Mucosa of descending colon (tissue), 3 donors: ENCODE measurements around the gene THBS3. TPM values are rescaled to one million over a fixed set of nuclear protein-coding genes. Genes with fewer than 3 reads are reported as not detected.
"Not testable (repeated sequence)": the region's sequence is repeated elsewhere in the genome, so short reads cannot be mapped to it uniquely, and the experiment has no call there.

Experiments used
- ATAC-seq: fragments of 200-7000 bp; cut with Tn5 transposase; one replicate; pipeline ENCODE4 v1.9.1; 2020; ENCODE audit warnings: mild to moderate bottlenecking, moderate library complexity
- DNase-seq, 3 donors: peaks; one replicate each; pipeline ENCODE4 v3.0.0-alpha.2; 2020
- H3K36me3 ChIP-seq: fragments of 200-600 bp; one replicate; pipeline ENCODE4 v1.8.0; 2021; ENCODE audit warnings: low read depth, mild to moderate bottlenecking
- H3K4me1 ChIP-seq: fragments of 200-600 bp; one replicate; pipeline ENCODE4 v1.8.0; 2021; ENCODE audit warnings: low read depth, mild to moderate bottlenecking
- H3K4me3 ChIP-seq: fragments of 200-600 bp; one replicate; pipeline ENCODE4 v1.8.0; 2021; ENCODE audit warnings: mild to moderate bottlenecking
- H3K9me3 ChIP-seq: fragments of 200-600 bp; one replicate; pipeline ENCODE4 v1.8.0; 2021; ENCODE audit warnings: mild to moderate bottlenecking
- intact Hi-C, 2 donors: fragments of 100-400 bp; cut with DNase I in 1 of 2; cut with micrococcal nuclease in 1 of 2; formaldehyde crosslinking; loops; one replicate each; pipeline versions ENCODE4 v1.11.0 to v1.11.1; 2022; cut with DNase I, micrococcal nuclease
- total RNA-seq, 3 donors: library from RNA; stranded (reverse); fragmentation: NEBNext Ultra II Directional in 2 of 3; extraction: Animal tissue kit (Norgen Biotek cat#: 25700) in 2 of 3; gene quantifications; one replicate each; pipeline versions ENCODE4 v1.2.1 to v1.2.4, GENCODE V29; 2021 to 2023
- TF ChIP-seq, protein P1 (sequence below): fragments of 200-600 bp; IDR thresholded peaks from one replicate; pipeline ENCODE4 v1.8.0; 2022; ENCODE audit warnings: antibody characterized with exemption, mild to moderate bottlenecking
- donor health status: DM: no; HTN: no; CAD: no; lungs with moderate emphysema.
- donor health status: DM: no; HTN: no; CAD: no.
- donor health status: DM: no; HTN: yes; CAD: no.

The THBS3 gene
- total RNA-seq, 3 donors from 2014 or later = 22.4 to 35.9 (median 33.9) TPM

DNA sequence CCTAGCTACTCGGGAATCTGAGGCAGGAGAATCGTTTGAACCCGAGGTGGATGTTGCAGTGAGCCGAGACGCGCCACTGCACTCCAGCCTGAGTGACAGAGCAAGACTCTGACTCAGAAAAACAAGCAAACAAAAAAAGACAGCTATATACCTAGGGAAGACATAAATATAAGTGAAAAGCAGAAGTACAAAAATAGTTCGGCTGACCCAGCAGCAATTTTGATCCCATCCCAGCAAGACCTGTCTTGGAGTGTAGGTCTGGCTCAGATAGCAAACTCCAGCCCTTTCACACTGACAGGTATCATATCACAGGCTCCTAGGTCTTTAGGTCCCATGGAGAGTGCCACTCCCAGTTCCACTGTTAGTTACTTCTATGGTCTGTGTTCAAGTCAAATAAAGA, 15.3 kb upstream of the THBS3 start:
- TF ChIP-seq, protein P1, sequence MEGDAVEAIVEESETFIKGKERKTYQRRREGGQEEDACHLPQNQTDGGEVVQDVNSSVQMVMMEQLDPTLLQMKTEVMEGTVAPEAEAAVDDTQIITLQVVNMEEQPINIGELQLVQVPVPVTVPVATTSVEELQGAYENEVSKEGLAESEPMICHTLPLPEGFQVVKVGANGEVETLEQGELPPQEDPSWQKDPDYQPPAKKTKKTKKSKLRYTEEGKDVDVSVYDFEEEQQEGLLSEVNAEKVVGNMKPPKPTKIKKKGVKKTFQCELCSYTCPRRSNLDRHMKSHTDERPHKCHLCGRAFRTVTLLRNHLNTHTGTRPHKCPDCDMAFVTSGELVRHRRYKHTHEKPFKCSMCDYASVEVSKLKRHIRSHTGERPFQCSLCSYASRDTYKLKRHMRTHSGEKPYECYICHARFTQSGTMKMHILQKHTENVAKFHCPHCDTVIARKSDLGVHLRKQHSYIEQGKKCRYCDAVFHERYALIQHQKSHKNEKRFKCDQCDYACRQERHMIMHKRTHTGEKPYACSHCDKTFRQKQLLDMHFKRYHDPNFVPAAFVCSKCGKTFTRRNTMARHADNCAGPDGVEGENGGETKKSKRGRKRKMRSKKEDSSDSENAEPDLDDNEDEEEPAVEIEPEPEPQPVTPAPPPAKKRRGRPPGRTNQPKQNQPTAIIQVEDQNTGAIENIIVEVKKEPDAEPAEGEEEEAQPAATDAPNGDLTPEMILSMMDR = no peak
- no peak for DNase-seq
- Histone ChIP-seq H3K36me3 (peaks cover 6% of the 10 kb centered on the region), H3K4me3 (no peak overlapping the region), H3K4me1 (peaks cover 32% of the 10 kb centered on the region), H3K9me3 (no peaks in the 10 kb centered on the region)
- intact Hi-C loops = loop anchor here in 1 of 2 donors (10.0 kb wide), 1 partner anchor 48 kb away; the partner anchor contains the start of genes KRTCAP2 and TRIM46
- ATAC-seq = no peak

GRCh38 chr1:155220211-155220965, 12.7 kb upstream of the THBS3 start:
- peaks cover 17% of the 10 kb centered on the region for H3K4me1 ChIP-seq
- H3K9me3 ChIP-seq, H3K36me3 ChIP-seq, H3K4me3 ChIP-seq: not testable (repeated sequence)
- DNase-seq (peak; percentile 64 to 78 (median 73)), ATAC-seq (peak; percentile 88)
- intact Hi-C loops = loop anchor here in 1 of 2 donors (10.0 kb wide), 1 partner anchor 46 kb away; the partner anchor contains the start of genes KRTCAP2 and TRIM46

- Histone ChIP-seq H3K9me3 (no peaks in the 10 kb centered on the region), H3K4me3 (no peak overlapping the region), H3K36me3 (no peaks in the 10 kb centered on the region), H3K4me1 (peaks cover 17% of the 10 kb centered on the region)
- ATAC-seq (peak; percentile 73), DNase-seq (peak in 1 of 3 donors; percentile 61)
- TF ChIP-seq, protein P1 = no peak
- intact Hi-C loops = loop anchor here in 1 of 2 donors (10.0 kb wide), 1 partner anchor 45 kb away; the partner anchor contains the start of genes KRTCAP2 and TRIM46
These were observed 11.9 kb upstream of the THBS3 start for GRCh38 chr1:155219592-155220031.

DNA sequence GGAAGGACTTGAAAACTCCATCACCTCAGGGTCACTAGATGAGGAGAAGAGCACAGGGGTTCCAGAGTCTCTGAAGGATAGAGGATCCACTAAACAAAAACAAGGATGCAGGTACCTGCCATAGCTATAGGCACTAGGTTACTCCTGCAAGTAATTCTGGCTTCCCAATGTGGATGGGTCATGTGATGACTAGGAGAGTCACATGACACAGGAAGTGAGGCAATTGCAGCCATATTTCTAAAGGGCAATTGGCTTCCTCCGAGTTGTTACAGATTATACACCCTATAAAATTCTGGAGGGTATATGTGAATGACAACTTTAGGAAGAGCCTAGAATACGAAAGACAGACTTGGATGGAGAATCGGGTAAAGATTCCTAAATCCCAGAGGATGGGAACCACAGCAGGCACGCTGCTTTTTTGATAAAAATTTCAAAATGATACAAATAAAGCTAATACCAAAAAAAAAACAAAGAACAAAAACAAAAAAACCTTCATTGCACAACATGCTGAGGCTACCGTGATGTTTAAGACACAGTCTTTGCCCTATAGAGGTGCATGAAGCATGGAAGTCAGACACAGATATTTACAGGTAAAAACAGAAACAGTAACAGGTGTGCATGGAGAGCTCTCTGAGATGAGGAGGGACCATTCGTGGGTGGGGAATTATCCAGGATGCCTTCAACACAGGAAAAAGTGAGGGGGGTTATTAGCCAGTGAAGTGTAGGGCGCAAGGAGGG, 11.3 kb upstream of the THBS3 start:
- Histone ChIP-seq H3K9me3 (no peaks in the 10 kb centered on the region), H3K4me1 (peaks cover 17% of the 10 kb centered on the region), H3K36me3 (no peaks in the 10 kb centered on the region), H3K4me3 (no peak overlapping the region)
- ATAC-seq (peak; percentile 40), DNase-seq (peak in 1 of 3 donors; percentile 76)
- TF ChIP-seq, protein P1 = no peak
- intact Hi-C loops = no loop called here

DNA sequence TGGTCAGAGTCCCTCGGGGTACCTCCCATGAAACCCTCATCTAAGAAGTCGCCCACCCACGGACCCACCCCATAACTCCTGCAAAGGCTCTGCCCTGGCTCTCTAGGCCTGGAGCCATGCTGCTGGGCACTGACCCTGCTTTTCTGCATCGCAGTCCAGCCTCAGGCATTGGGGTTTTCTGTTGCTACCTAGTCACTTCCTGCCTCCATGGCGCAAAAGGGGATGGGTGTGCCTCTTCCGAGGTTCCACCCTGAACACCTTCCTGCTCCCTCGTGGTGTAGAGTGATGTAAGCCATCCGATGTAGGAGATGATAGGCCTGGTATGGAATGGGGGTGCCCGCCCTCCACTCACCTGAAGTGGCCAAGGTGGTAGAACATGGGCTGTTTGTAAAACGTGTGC, 7.0 kb upstream of the THBS3 start:
- H3K4me3 ChIP-seq, intact Hi-C loops, DNase-seq, H3K9me3 ChIP-seq, ATAC-seq, H3K4me1 ChIP-seq, H3K36me3 ChIP-seq: not testable (repeated sequence)

GRCh38 chr1:155212051-155212440, 4.3 kb upstream of the THBS3 start:
- H3K4me3 ChIP-seq, intact Hi-C loops, ATAC-seq, H3K36me3 ChIP-seq, H3K9me3 ChIP-seq: not testable (repeated sequence)
- DNase-seq = peak in 1 of 3 donors; percentile 33
- H3K4me1 ChIP-seq = peaks cover 14% of the 10 kb centered on the region

DNA sequence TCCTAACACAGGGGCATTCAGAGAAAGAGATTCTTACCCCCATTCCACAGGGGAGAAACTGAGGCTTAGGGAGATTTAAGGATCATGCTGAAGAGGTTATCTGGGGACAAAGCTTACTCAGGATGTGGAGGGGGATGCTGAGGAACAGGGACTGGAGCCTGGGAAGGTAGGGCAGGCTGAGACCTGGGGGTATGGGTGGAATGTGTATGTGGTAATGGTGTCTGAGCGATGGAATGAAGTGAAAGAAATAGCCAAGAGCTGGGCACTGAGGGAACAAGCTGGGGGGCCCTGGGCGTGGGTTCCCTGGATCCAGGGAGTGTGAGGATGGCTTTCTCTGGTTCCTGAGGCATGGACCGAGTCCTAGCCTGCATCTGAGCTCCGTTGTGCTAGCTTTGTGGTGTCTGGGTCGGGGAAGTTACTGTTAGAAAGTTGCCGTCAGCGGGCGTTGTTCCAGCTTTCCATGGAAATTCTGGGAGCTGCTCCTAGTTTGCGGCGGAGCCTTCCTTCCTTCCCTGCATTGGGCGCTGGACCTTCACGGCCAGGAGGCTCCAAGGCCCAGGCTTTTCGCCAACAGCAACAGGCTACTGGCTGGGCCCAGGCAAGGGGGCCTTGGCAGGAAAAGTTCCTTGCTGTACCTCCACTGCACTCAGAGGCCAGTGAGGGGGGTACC, 3.8 kb upstream of the THBS3 start:
- DNase-seq = peak in 1 of 3 donors; percentile 40
- ATAC-seq, intact Hi-C loops, H3K4me3 ChIP-seq, H3K36me3 ChIP-seq, H3K9me3 ChIP-seq: not testable (repeated sequence)
- peaks cover 19% of the 10 kb centered on the region for H3K4me1 ChIP-seq
